ENCODE results near the gene MSX2. TPM values are rescaled to one million over a fixed set of nuclear protein-coding genes. Genes with fewer than 3 reads are reported as not detected.
"Not testable (repeated sequence)": the region's sequence is repeated elsewhere in the genome, so short reads cannot be mapped to it uniquely, and the experiment has no call there.

Gene MSX2
- total and polyA plus RNA-seq, 2 donors (not counting 1 experiment from before 2014, with no cell fraction given): 1.3 to 4.5 TPM

GRCh38 chr5:174759091-174759490, 34.7 kb downstream of the MSX2 start:
- H3K4me1 ChIP-seq (ENCODE audit: control insufficient read depth, extremely low read depth, insufficient read depth, low read length): no peaks in the 10 kb centered on the region
- no peak overlapping the region for H2AFZ ChIP-seq (ENCODE audit: low read length)
- TF ChIP-seq, protein P1, sequence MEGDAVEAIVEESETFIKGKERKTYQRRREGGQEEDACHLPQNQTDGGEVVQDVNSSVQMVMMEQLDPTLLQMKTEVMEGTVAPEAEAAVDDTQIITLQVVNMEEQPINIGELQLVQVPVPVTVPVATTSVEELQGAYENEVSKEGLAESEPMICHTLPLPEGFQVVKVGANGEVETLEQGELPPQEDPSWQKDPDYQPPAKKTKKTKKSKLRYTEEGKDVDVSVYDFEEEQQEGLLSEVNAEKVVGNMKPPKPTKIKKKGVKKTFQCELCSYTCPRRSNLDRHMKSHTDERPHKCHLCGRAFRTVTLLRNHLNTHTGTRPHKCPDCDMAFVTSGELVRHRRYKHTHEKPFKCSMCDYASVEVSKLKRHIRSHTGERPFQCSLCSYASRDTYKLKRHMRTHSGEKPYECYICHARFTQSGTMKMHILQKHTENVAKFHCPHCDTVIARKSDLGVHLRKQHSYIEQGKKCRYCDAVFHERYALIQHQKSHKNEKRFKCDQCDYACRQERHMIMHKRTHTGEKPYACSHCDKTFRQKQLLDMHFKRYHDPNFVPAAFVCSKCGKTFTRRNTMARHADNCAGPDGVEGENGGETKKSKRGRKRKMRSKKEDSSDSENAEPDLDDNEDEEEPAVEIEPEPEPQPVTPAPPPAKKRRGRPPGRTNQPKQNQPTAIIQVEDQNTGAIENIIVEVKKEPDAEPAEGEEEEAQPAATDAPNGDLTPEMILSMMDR (conservative IDR thresholded peaks at IDR 0.05 in 1 of 2, IDR thresholded peaks at IDR 0.05 in 1 of 2; ENCODE audit: low read depth in 1 of 2, low read length in 2 of 2): no peak
- TF ChIP-seq EZH2 (IDR thresholded peaks at IDR 0.05; ENCODE audit: low read length, missing control alignments): no peak
- no peaks in the 10 kb centered on the region for H3K36me3 ChIP-seq (ENCODE audit: control insufficient read depth, insufficient read depth, low read length)
- no peak overlapping the region for H3K9ac ChIP-seq (ENCODE audit: insufficient read depth, low read length)
- no peak overlapping the region for H3K27ac ChIP-seq (ENCODE audit: insufficient read depth, low read length)
- H3K4me3 ChIP-seq (replicated peaks in 1 of 4; ENCODE audit: control extremely low read depth in 1 of 4, insufficient read depth in 1 of 4, low read depth in 3 of 4, low read length in 4 of 4): no peak overlapping the region
- H3K79me2 ChIP-seq (ENCODE audit: control insufficient read depth, insufficient read depth, low read length): no peaks in the 10 kb centered on the region
- no peak overlapping the region for H3K4me2 ChIP-seq (ENCODE audit: extremely low read depth, insufficient read depth, low read length)
- no peaks in the 10 kb centered on the region for H3K27me3 ChIP-seq (ENCODE audit: control insufficient read depth, insufficient read depth, low read length)
- H4K20me1 ChIP-seq (ENCODE audit: control insufficient read depth, extremely low read depth, insufficient read depth, low read length): no peaks in the 10 kb centered on the region
- DNase-seq (ENCODE audit: low read depth in 2 of 2): no peak
- H3K9me3 ChIP-seq (ENCODE audit: control insufficient read depth, insufficient read depth, low read depth, low read length): no peaks in the 10 kb centered on the region

DNA sequence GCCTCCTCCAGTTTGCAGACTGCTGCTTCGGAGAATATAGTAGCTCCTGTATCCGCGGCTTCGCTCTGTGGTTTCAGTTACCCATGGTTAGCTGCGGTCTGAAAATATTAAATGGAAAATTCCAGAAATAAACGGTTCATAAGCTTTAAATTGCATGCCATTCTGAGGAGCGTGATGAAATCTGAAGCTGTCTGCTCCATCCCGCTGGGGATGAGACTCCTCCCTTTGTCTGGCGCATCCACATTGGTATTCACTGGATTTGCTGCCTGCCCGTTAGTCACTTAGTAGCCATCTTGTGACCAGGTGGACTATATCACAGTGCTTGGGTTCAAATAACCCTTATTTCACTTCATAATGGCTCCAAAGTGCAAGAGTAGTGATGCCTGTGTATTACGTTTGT, 36.3 kb downstream of the MSX2 start:
- Histone ChIP-seq H3K36me3 (ENCODE audit: control insufficient read depth, insufficient read depth, low read length) (no peaks in the 10 kb centered on the region), H3K27me3 (ENCODE audit: control insufficient read depth, insufficient read depth, low read length) (no peaks in the 10 kb centered on the region), H3K9me3 (ENCODE audit: control insufficient read depth, insufficient read depth, low read depth, low read length) (no peaks in the 10 kb centered on the region), H3K27ac (ENCODE audit: insufficient read depth, low read length) (no peak overlapping the region), H3K79me2 (ENCODE audit: control insufficient read depth, insufficient read depth, low read length) (no peaks in the 10 kb centered on the region), H2AFZ (ENCODE audit: low read length) (no peak overlapping the region), H3K4me3 (replicated peaks in 1 of 4; ENCODE audit: control extremely low read depth in 1 of 4, insufficient read depth in 1 of 4, low read depth in 3 of 4, low read length in 4 of 4) (no peak overlapping the region), H3K4me2 (ENCODE audit: extremely low read depth, insufficient read depth, low read length) (no peak overlapping the region), H3K9ac (ENCODE audit: insufficient read depth, low read length) (no peak overlapping the region), H3K4me1 (ENCODE audit: control insufficient read depth, extremely low read depth, insufficient read depth, low read length) (no peaks in the 10 kb centered on the region), H4K20me1 (ENCODE audit: control insufficient read depth, extremely low read depth, insufficient read depth, low read length) (no peaks in the 10 kb centered on the region)
- TF ChIP-seq, protein P1 (conservative IDR thresholded peaks at IDR 0.05 in 1 of 2, IDR thresholded peaks at IDR 0.05 in 1 of 2; ENCODE audit: low read depth in 1 of 2, low read length in 2 of 2): no peak
- no peak for TF ChIP-seq EZH2 (IDR thresholded peaks at IDR 0.05; ENCODE audit: low read length, missing control alignments)
- no peak for DNase-seq (ENCODE audit: low read depth in 2 of 2)

- H3K36me3 ChIP-seq (ENCODE audit: control insufficient read depth, insufficient read depth, low read length); H3K9ac ChIP-seq (ENCODE audit: insufficient read depth, low read length); H4K20me1 ChIP-seq (ENCODE audit: control insufficient read depth, extremely low read depth, insufficient read depth, low read length); H3K4me2 ChIP-seq (ENCODE audit: extremely low read depth, insufficient read depth, low read length); H3K27me3 ChIP-seq (ENCODE audit: control insufficient read depth, insufficient read depth, low read length); H3K79me2 ChIP-seq (ENCODE audit: control insufficient read depth, insufficient read depth, low read length); DNase-seq (ENCODE audit: low read depth in 2 of 2); H3K4me3 ChIP-seq (replicated peaks in 1 of 4; ENCODE audit: control extremely low read depth in 1 of 4, insufficient read depth in 1 of 4, low read depth in 3 of 4, low read length in 4 of 4); H2AFZ ChIP-seq (ENCODE audit: low read length); H3K9me3 ChIP-seq (ENCODE audit: control insufficient read depth, insufficient read depth, low read depth, low read length); H3K27ac ChIP-seq (ENCODE audit: insufficient read depth, low read length); H3K4me1 ChIP-seq (ENCODE audit: control insufficient read depth, extremely low read depth, insufficient read depth, low read length): not testable (repeated sequence)
Observed at GRCh38 chr5:174761341-174761740, 37.0 kb downstream of the MSX2 start.

Data from fibroblast of lung (primary cell).